Astrocyte (in vitro differentiated cells and primary cell): ENCODE data around the gene WFS1. TPM values are rescaled to one million over a fixed set of nuclear protein-coding genes. Genes with fewer than 3 reads are reported as not detected.

Experiments
- DNase-seq: peaks from one replicate; pipeline ENCODE4 v3.0.0-alpha.2; 2010; ENCODE audit warnings: low read depth
- FAIRE-seq: peaks from 2 replicates; lab custom pipeline; 2011; peaks lifted over from hg19 to GRCh38; lab: Jason Lieb, UNC
- H2AFZ ChIP-seq: 2 replicates; pipeline ENCODE4 v1.6.0; 2012; ENCODE audit warnings: low read depth, low read length, inconsistent platforms
- H3K27ac ChIP-seq: 2 replicates; pipeline ENCODE4 v1.5.1; 2011; ENCODE audit warnings: low read depth, low read length, inconsistent platforms
- H3K27me3 ChIP-seq: 2 replicates; pipeline ENCODE4 v1.6.0; 2011; ENCODE audit warnings: low read length, inconsistent platforms; ENCODE audit not compliant: insufficient read depth
- H3K36me3 ChIP-seq: 2 replicates; pipeline ENCODE4 v1.5.1; 2011; ENCODE audit warnings: low read length, inconsistent platforms; ENCODE audit not compliant: insufficient read depth
- H3K4me1 ChIP-seq: 2 replicates; pipeline ENCODE4 v1.5.1; 2011; ENCODE audit warnings: low read length, inconsistent platforms; ENCODE audit not compliant: insufficient read depth
- H3K4me2 ChIP-seq: 2 replicates; pipeline ENCODE4 v1.6.0; 2012; ENCODE audit warnings: low read length, inconsistent platforms
- H3K4me3 ChIP-seq: 2 replicates; pipeline ENCODE4 v1.5.1; 2011; ENCODE audit warnings: low read depth, mild to moderate bottlenecking, low read length, inconsistent platforms; ENCODE audit not compliant: insufficient read depth
- H3K79me2 ChIP-seq: 2 replicates; pipeline ENCODE4 v1.6.0; 2012; ENCODE audit warnings: mild to moderate bottlenecking, low read length, inconsistent platforms; ENCODE audit not compliant: insufficient read depth
- H3K9ac ChIP-seq: 2 replicates; pipeline ENCODE4 v1.6.0; 2012; ENCODE audit warnings: mild to moderate bottlenecking, low read length, inconsistent platforms
- H3K9me3 ChIP-seq: 2 replicates; pipeline ENCODE4 v1.5.1; 2012; ENCODE audit warnings: low read depth, mild to moderate bottlenecking, low read length, inconsistent platforms; ENCODE audit not compliant: insufficient read depth
- H4K20me1 ChIP-seq: 2 replicates; pipeline ENCODE4 v1.6.0; 2012; ENCODE audit warnings: low read length, inconsistent platforms; ENCODE audit not compliant: insufficient read depth
- H3K27ac Mint-ChIP-seq: one replicate; pipeline ENCODE4 v1.8.0; 2021; ENCODE audit warnings: mild to moderate bottlenecking, mixed read lengths; ENCODE audit not compliant: unreplicated experiment
- H3K27me3 Mint-ChIP-seq: one replicate; pipeline ENCODE4 v1.8.0; 2021; ENCODE audit warnings: low read depth, mixed read lengths; ENCODE audit not compliant: unreplicated experiment
- H3K36me3 Mint-ChIP-seq: one replicate; pipeline ENCODE4 v1.8.0; 2021; ENCODE audit warnings: low read depth, mixed read lengths; ENCODE audit not compliant: unreplicated experiment
- H3K4me1 Mint-ChIP-seq: one replicate; pipeline ENCODE4 v1.8.0; 2021; ENCODE audit warnings: low read depth, mixed read lengths; ENCODE audit not compliant: unreplicated experiment
- H3K4me3 Mint-ChIP-seq: one replicate; pipeline ENCODE4 v1.8.0; 2021; ENCODE audit warnings: mild to moderate bottlenecking, moderate library complexity, mixed read lengths; ENCODE audit not compliant: unreplicated experiment
- H3K9me3 Mint-ChIP-seq: one replicate; pipeline ENCODE4 v1.8.0; 2021; ENCODE audit warnings: mild to moderate bottlenecking, mixed read lengths; ENCODE audit not compliant: unreplicated experiment
- CTCF ChIP-seq: IDR thresholded peaks from 2 replicates; pipeline ENCODE4 v1.5.1; 2011; ENCODE audit warnings: low read depth, mild to moderate bottlenecking, inconsistent platforms, low read length, moderate library complexity; ENCODE audit not compliant: insufficient read depth
- EZH2 ChIP-seq: IDR thresholded peaks from 2 replicates; pipeline ENCODE4 v1.6.1; 2012; ENCODE audit warnings: mild to moderate bottlenecking, low read length, inconsistent platforms; ENCODE audit not compliant: insufficient read depth
- total RNA-seq: library from RNA; stranded (reverse); gene quantifications from 2 replicates; pipeline ENCODE4 v1.2.1, GENCODE V29; 2021

The WFS1 gene
- total RNA-seq, 1 donor from 2014 or later: 39.0 TPM

GRCh38 chr4:6292376-6293096 is 22.9 kb downstream of the WFS1 start:
- Mint-ChIP-seq H3K4me3 (no peak overlapping the region), H3K36me3 (peaks cover 48% of the 10 kb centered on the region), H3K27me3 (no peaks in the 10 kb centered on the region), H3K4me1 (no peaks in the 10 kb centered on the region), H3K9me3 (no peaks in the 10 kb centered on the region), H3K27ac (no peak overlapping the region)
- peaks cover 7% of the 10 kb centered on the region for H3K36me3 ChIP-seq
- DNase-seq: no peak
- H4K20me1 ChIP-seq: no peaks in the 10 kb centered on the region
- no peak for FAIRE-seq
- no peak overlapping the region for H3K9ac ChIP-seq
- TF ChIP-seq EZH2 (no peak), CTCF (no peak)
- H3K79me2 ChIP-seq: no peaks in the 10 kb centered on the region
- no peak overlapping the region for H2AFZ ChIP-seq
- no peaks in the 10 kb centered on the region for H3K4me1 ChIP-seq
- H3K9me3 ChIP-seq: no peaks in the 10 kb centered on the region
- no peak overlapping the region for H3K4me2 ChIP-seq
- no peak overlapping the region for H3K4me3 ChIP-seq
- no peak overlapping the region for H3K27ac ChIP-seq
- H3K27me3 ChIP-seq: no peaks in the 10 kb centered on the region

- no peak for DNase-seq
- Mint-ChIP-seq H3K9me3 (no peaks in the 10 kb centered on the region), H3K36me3 (peaks cover 48% of the 10 kb centered on the region), H3K27ac (no peak overlapping the region), H3K4me3 (no peak overlapping the region), H3K27me3 (no peaks in the 10 kb centered on the region), H3K4me1 (no peaks in the 10 kb centered on the region)
- Histone ChIP-seq H3K9me3 (no peaks in the 10 kb centered on the region), H3K36me3 (peaks cover 7% of the 10 kb centered on the region), H3K9ac (no peak overlapping the region), H4K20me1 (no peaks in the 10 kb centered on the region), H3K27me3 (no peaks in the 10 kb centered on the region), H3K79me2 (no peaks in the 10 kb centered on the region), H3K27ac (no peak overlapping the region), H3K4me3 (no peak overlapping the region), H3K4me2 (no peak overlapping the region), H2AFZ (no peak overlapping the region), H3K4me1 (no peaks in the 10 kb centered on the region)
- no peak for TF ChIP-seq EZH2
- TF ChIP-seq CTCF: no peak
- no peak for FAIRE-seq
Measured at GRCh38 chr4:6293097-6293445, 23.4 kb downstream of the WFS1 start.

- Mint-ChIP-seq H3K4me1 (no peaks in the 10 kb centered on the region), H3K27ac (no peak overlapping the region), H3K9me3 (no peaks in the 10 kb centered on the region), H3K4me3 (no peak overlapping the region), H3K27me3 (no peaks in the 10 kb centered on the region), H3K36me3 (peaks cover 46% of the 10 kb centered on the region)
- no peak overlapping the region for H2AFZ ChIP-seq
- H3K27me3 ChIP-seq: no peaks in the 10 kb centered on the region
- H3K27ac ChIP-seq: no peak overlapping the region
- DNase-seq (no peak), FAIRE-seq (no peak)
- no peak overlapping the region for H3K4me2 ChIP-seq
- H4K20me1 ChIP-seq: no peaks in the 10 kb centered on the region
- no peaks in the 10 kb centered on the region for H3K4me1 ChIP-seq
- no peak for TF ChIP-seq EZH2
- no peak for TF ChIP-seq CTCF
- H3K9ac ChIP-seq: no peak overlapping the region
- no peak overlapping the region for H3K4me3 ChIP-seq
- peaks cover 4% of the 10 kb centered on the region for H3K36me3 ChIP-seq
- no peaks in the 10 kb centered on the region for H3K9me3 ChIP-seq
- H3K79me2 ChIP-seq: no peaks in the 10 kb centered on the region
Measured at GRCh38 chr4:6293661-6294060, 24.0 kb downstream of the WFS1 start.
